DND-41 (cell line): ENCODE measurements around the gene OLFML2A.

Experiments used
- ATAC-seq: fragments of 200-7000 bp; cut with Tn5 transposase; 3 replicates; pipeline ENCODE4 v1.9.1; 2021; ENCODE audit warnings: low read depth; ENCODE audit not compliant: insufficient read depth
- DNase-seq: peaks from one replicate; pipeline ENCODE4 v3.0.0-alpha.2; 2020
- H2AFZ ChIP-seq: 2 replicates; pipeline ENCODE4 v1.6.0; 2012; ENCODE audit warnings: low read depth, low read length
- H3K27ac ChIP-seq: 2 replicates; pipeline ENCODE4 v1.5.1; 2012; ENCODE audit warnings: low read length, inconsistent platforms
- H3K27me3 ChIP-seq: fragments of 200-600 bp; sonication (generic); 2 replicates; pipeline ENCODE4 v1.6.0; 2012; ENCODE audit warnings: low read length, mild to moderate bottlenecking, inconsistent platforms; ENCODE audit not compliant: insufficient read depth, poor library complexity
- H3K36me3 ChIP-seq: 2 replicates; pipeline ENCODE4 v1.5.1; 2012; ENCODE audit warnings: low read length, inconsistent platforms; ENCODE audit not compliant: insufficient read depth
- H3K4me1 ChIP-seq: 2 replicates; pipeline ENCODE4 v1.5.1; 2012; ENCODE audit warnings: mild to moderate bottlenecking, low read length; ENCODE audit not compliant: insufficient read depth
- H3K4me2 ChIP-seq: 2 replicates; pipeline ENCODE4 v1.6.0; 2012; ENCODE audit warnings: mild to moderate bottlenecking, moderate library complexity, low read length, inconsistent platforms; ENCODE audit not compliant: insufficient read depth
- H3K4me3 ChIP-seq, 2 experiments: fragments of 200-600 bp in 1 of 2; shearing (Covaris generic) in 1 of 2; 2 replicates each; pipeline ENCODE4 v1.5.1; 2012 to 2016; ENCODE audit warnings: inconsistent platforms in 2 of 2, low read length in 2 of 2, mild to moderate bottlenecking in 2 of 2, low read depth in 1 of 2, moderate library complexity in 1 of 2
- H3K79me2 ChIP-seq: 2 replicates; pipeline ENCODE4 v1.6.0; 2012; ENCODE audit warnings: low read length, inconsistent platforms; ENCODE audit not compliant: insufficient read depth
- H3K9ac ChIP-seq: 2 replicates; pipeline ENCODE4 v1.6.0; 2012; ENCODE audit warnings: low read depth, mild to moderate bottlenecking, inconsistent platforms, low read length, moderate library complexity
- H3K9me3 ChIP-seq: 2 replicates; pipeline ENCODE4 v1.5.1; 2012; ENCODE audit warnings: low read length, moderate library complexity, mild to moderate bottlenecking, inconsistent platforms; ENCODE audit not compliant: insufficient read depth, severe bottlenecking
- H4K20me1 ChIP-seq: 2 replicates; pipeline ENCODE4 v1.6.0; 2012; ENCODE audit warnings: low read length; ENCODE audit not compliant: insufficient read depth
- CTCF ChIP-seq: IDR thresholded peaks from 2 replicates; pipeline ENCODE4 v1.5.1; 2012; ENCODE audit warnings: borderline replicate concordance, low read length, moderate library complexity, mild to moderate bottlenecking; ENCODE audit not compliant: poor library complexity, severe bottlenecking; ENCODE audit errors: extremely low read depth
- EZH2 ChIP-seq: IDR thresholded peaks from 3 replicates; pipeline ENCODE4 v1.6.1; 2012; ENCODE audit warnings: borderline replicate concordance, low read depth, mild to moderate bottlenecking, moderate library complexity, low read length, inconsistent platforms; ENCODE audit not compliant: severe bottlenecking

The OLFML2A gene

DNA sequence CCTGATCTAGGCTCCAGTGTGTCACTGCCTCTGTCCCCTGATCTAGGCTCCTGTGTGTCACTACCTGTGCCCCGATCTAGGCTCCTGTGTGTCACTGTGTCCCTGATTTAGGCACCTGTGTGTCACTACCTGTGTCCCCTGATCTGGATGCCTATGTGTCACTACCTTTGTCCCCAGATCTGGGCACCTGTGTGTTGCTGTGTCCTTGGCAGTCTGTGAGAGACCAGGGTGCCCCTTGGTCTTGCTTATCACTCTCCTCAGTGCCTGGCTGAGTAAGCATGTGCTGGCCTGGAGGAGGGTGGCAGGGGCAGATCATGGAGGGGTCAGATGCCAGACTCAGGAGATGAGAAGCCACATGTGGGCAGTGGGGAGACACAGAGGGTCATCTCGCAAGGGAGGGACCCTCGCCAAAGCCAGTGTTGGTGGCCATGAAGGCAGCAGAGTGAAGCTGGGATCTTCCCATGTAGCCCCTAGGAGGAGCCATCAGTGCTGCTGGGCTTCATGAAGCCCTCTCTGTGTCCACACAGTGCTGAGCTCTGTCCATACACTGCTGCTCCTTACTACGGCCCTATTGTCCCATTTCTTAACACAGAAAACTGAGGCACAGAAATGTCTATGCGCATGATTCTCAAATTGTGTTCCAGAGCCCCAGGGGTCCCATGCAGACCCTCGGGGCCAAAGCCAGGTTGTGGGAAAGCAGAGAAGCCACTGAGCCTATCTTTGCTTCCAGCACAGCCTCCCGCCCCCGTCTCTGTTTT, 15.5 kb downstream of the OLFML2A start:
- H3K9me3 ChIP-seq = no peaks in the 10 kb centered on the region
- TF ChIP-seq EZH2 (no peak), CTCF (no peak)
- no peak for DNase-seq
- no peak overlapping the region for H3K27ac ChIP-seq
- H3K79me2 ChIP-seq = no peaks in the 10 kb centered on the region
- no peak for ATAC-seq
- no peak overlapping the region for H3K4me3 ChIP-seq
- H3K36me3 ChIP-seq = no peaks in the 10 kb centered on the region
- no peak overlapping the region for H3K9ac ChIP-seq
- H2AFZ ChIP-seq = no peak overlapping the region
- no peak overlapping the region for H3K4me2 ChIP-seq
- no peaks in the 10 kb centered on the region for H3K27me3 ChIP-seq
- no peaks in the 10 kb centered on the region for H3K4me1 ChIP-seq
- no peaks in the 10 kb centered on the region for H4K20me1 ChIP-seq

DNA sequence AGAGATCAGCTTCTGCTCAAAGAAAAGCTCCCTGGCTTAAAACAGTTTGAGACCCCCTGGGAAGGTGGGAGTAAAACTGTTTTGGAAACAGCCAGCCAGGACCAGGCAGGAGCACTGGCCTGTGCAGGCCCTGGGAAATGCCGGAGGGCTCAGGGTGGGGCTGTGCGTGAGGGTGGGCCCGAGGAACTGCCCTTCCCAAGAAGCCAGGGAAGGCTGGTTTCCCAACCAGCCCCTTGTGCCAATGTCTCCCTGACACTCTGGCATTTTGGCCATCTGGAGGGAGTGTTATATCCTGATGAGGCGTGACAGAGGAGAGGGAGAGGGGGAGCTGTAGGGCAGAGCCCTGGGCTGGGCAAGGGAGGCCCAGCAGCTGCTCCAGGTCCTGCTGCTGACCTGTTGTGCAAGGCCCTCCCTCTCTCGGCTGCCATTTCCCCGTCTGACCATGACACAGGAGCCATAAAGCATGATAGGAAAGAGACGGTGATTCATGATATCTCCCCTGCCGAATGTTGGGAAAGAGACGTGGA, 16.1 kb downstream of the OLFML2A start:
- no peaks in the 10 kb centered on the region for H4K20me1 ChIP-seq
- H3K9ac ChIP-seq = no peak overlapping the region
- no peaks in the 10 kb centered on the region for H3K79me2 ChIP-seq
- H3K4me3 ChIP-seq = no peak overlapping the region
- no peaks in the 10 kb centered on the region for H3K36me3 ChIP-seq
- DNase-seq (no peak), ATAC-seq (no peak)
- no peak for TF ChIP-seq CTCF
- TF ChIP-seq EZH2 = no peak
- no peaks in the 10 kb centered on the region for H3K27me3 ChIP-seq
- H2AFZ ChIP-seq = no peak overlapping the region
- H3K9me3 ChIP-seq = no peaks in the 10 kb centered on the region
- H3K27ac ChIP-seq = no peak overlapping the region
- H3K4me1 ChIP-seq = no peaks in the 10 kb centered on the region
- H3K4me2 ChIP-seq = no peak overlapping the region

GRCh38 chr9:124794902-124795491, 18.1 kb downstream of the OLFML2A start:
- no peak for DNase-seq
- Histone ChIP-seq H3K36me3 (no peaks in the 10 kb centered on the region), H3K27ac (no peak overlapping the region), H3K79me2 (no peaks in the 10 kb centered on the region), H3K4me3 (no peak overlapping the region), H4K20me1 (no peaks in the 10 kb centered on the region), H3K4me1 (no peaks in the 10 kb centered on the region), H3K27me3 (no peaks in the 10 kb centered on the region), H3K9ac (no peak overlapping the region), H3K9me3 (no peaks in the 10 kb centered on the region), H2AFZ (no peak overlapping the region), H3K4me2 (no peak overlapping the region)
- TF ChIP-seq CTCF = peak; percentile 7
- TF ChIP-seq EZH2 = no peak
- ATAC-seq = no peak
